Neural crest cell (in vitro differentiated cells): ENCODE measurements around the gene THAP12. TPM values are rescaled to one million over a fixed set of nuclear protein-coding genes. Genes with fewer than 3 reads are reported as not detected.
A peak's percentile ranks its signal among the peaks of the same experiment; 100 is the strongest.

Source experiments
- DNase-seq: peaks from one replicate; pipeline ENCODE4 v3.0.0; 2021; ENCODE audit warnings: low read depth, mixed read lengths, low spot score
- H3K27ac Mint-ChIP-seq: one replicate; pipeline ENCODE4 v1.8.0; 2021; ENCODE audit warnings: mild to moderate bottlenecking, mixed read lengths; ENCODE audit not compliant: unreplicated experiment
- H3K27me3 Mint-ChIP-seq: 2 replicates; pipeline ENCODE4 v1.8.0; 2021; ENCODE audit warnings: low read depth, mild to moderate bottlenecking, mixed read lengths
- H3K36me3 Mint-ChIP-seq: 2 replicates; pipeline ENCODE4 v1.8.0; 2021; ENCODE audit warnings: low read depth, mild to moderate bottlenecking, mixed read lengths
- H3K4me1 Mint-ChIP-seq: 2 replicates; pipeline ENCODE4 v1.8.0; 2021; ENCODE audit warnings: mixed read lengths
- H3K4me3 Mint-ChIP-seq: one replicate; pipeline ENCODE4 v1.8.0; 2021; ENCODE audit warnings: mild to moderate bottlenecking, mixed read lengths
- H3K9me3 Mint-ChIP-seq: 2 replicates; pipeline ENCODE4 v1.8.0; 2021; ENCODE audit warnings: mixed read lengths
- total RNA-seq: library from RNA; stranded (reverse); gene quantifications from 2 replicates; pipeline ENCODE4 v1.2.1, GENCODE V29; 2021
- TF ChIP-seq, protein P1 (sequence below): fragments of 200-600 bp; sonication (generic); conservative IDR thresholded peaks from 2 replicates; pipeline ENCODE4 v1.5.0; 2021; ENCODE audit warnings: antibody characterized with exemption, mild to moderate bottlenecking

THAP12 gene
- total RNA-seq, 1 donor from 2014 or later, result 55.2 TPM

DNA sequence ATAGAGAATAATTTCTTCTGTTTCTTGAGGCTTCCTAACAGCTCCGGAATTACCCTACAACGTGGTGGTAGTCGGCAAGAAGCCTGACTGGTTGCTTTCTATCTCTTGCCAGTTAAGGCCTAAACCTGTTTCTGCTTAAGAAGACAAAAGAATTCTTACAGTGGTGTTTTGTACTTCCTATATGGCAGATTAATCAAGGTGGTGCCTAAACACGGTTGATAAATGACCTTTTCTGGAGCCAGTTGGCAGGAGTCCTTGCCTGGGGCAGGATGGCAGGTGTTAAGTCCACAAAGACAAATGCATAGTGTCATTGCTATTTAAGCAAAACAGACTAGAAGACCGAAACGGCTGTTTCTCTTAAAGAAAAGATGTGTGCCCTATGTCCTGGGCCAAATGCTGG, 10.1 kb upstream of the THAP12 start:
- H3K4me1 Mint-ChIP-seq, result peaks cover 7% of the 10 kb centered on the region
- H3K27me3 Mint-ChIP-seq, result no peaks in the 10 kb centered on the region
- H3K4me3 Mint-ChIP-seq, result no peak overlapping the region
- no peak overlapping the region for H3K27ac Mint-ChIP-seq
- H3K9me3 Mint-ChIP-seq, result no peaks in the 10 kb centered on the region
- TF ChIP-seq, protein P1, sequence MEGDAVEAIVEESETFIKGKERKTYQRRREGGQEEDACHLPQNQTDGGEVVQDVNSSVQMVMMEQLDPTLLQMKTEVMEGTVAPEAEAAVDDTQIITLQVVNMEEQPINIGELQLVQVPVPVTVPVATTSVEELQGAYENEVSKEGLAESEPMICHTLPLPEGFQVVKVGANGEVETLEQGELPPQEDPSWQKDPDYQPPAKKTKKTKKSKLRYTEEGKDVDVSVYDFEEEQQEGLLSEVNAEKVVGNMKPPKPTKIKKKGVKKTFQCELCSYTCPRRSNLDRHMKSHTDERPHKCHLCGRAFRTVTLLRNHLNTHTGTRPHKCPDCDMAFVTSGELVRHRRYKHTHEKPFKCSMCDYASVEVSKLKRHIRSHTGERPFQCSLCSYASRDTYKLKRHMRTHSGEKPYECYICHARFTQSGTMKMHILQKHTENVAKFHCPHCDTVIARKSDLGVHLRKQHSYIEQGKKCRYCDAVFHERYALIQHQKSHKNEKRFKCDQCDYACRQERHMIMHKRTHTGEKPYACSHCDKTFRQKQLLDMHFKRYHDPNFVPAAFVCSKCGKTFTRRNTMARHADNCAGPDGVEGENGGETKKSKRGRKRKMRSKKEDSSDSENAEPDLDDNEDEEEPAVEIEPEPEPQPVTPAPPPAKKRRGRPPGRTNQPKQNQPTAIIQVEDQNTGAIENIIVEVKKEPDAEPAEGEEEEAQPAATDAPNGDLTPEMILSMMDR, result no peak
- no peaks in the 10 kb centered on the region for H3K36me3 Mint-ChIP-seq
- no peak for DNase-seq

DNA sequence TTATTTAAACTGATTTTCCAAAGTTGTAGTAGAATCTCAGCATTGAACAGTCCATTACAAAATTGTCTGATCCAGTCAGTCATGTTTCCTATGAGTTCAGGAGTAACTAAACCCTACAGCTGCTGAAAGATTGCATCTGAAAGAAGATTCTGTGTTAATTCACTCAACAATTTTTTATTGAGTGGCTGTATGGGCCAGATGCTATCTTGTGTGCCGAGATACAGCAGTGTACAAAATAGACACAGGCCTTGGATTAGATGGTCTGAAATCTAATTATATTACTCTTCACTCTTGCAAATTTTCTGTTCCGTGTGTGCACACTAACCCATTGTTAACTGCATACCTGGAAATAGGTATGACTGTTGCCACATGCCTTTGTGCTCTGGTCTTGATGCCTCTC, 7.5 kb upstream of the THAP12 start:
- Mint-ChIP-seq H3K4me3 (no peak overlapping the region), H3K36me3 (peaks cover 2% of the 10 kb centered on the region), H3K27ac (no peak overlapping the region), H3K9me3 (no peaks in the 10 kb centered on the region), H3K4me1 (peaks cover 19% of the 10 kb centered on the region), H3K27me3 (no peaks in the 10 kb centered on the region)
- TF ChIP-seq, protein P1, result no peak
- no peak for DNase-seq

DNA sequence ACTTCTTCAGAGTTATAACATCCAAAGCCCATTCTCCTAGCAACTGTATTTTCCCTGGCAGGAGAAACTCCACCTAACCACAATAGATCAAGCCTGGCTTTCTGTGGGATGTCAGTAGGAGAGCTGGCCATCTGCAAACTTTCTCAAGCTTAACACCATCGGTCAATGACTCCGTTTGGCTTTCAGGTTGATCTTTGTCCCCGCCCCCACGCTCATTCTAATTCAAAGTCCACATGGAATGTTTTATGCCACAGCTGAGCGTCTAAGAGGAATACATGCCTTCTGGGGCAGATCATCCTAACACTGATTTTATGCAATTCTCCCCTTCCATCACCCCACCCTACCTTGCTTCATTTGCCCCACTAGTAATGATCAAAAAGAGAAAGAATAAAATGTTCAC, 5.0 kb upstream of the THAP12 start:
- Mint-ChIP-seq H3K4me3 (no peak overlapping the region), H3K27me3 (no peaks in the 10 kb centered on the region), H3K4me1 (peaks cover 40% of the 10 kb centered on the region), H3K27ac (no peak overlapping the region), H3K9me3 (no peaks in the 10 kb centered on the region), H3K36me3 (peaks cover 11% of the 10 kb centered on the region)
- TF ChIP-seq, protein P1, result no peak
- DNase-seq, result no peak

DNA sequence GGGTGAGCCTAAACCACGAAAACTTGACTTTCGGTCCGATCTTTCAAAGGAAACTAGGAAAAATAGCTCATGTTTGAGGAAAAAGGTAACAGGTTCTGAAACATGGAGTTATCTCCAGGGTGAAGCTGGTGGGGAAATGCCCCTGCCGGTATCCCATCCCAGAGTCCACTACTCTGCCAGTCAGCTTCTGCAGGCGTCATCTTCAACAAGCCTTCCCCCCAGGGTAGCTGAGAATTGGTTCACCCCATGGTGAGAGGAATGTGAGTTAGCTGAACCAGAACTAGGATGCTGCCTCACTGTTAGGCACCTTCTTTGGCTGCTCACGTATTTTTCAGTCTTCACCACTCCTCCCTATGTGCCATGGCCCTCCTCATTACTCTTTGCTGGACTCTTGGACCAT, 1.3 kb upstream of the THAP12 start:
- H3K4me3 Mint-ChIP-seq, result peak overlapping the region; percentile 89
- no peaks in the 10 kb centered on the region for H3K9me3 Mint-ChIP-seq
- H3K27ac Mint-ChIP-seq, result no peak overlapping the region
- no peak for DNase-seq
- H3K27me3 Mint-ChIP-seq, result no peaks in the 10 kb centered on the region
- TF ChIP-seq, protein P1, result no peak
- peaks cover 59% of the 10 kb centered on the region for H3K4me1 Mint-ChIP-seq
- H3K36me3 Mint-ChIP-seq, result peaks cover 11% of the 10 kb centered on the region

DNA sequence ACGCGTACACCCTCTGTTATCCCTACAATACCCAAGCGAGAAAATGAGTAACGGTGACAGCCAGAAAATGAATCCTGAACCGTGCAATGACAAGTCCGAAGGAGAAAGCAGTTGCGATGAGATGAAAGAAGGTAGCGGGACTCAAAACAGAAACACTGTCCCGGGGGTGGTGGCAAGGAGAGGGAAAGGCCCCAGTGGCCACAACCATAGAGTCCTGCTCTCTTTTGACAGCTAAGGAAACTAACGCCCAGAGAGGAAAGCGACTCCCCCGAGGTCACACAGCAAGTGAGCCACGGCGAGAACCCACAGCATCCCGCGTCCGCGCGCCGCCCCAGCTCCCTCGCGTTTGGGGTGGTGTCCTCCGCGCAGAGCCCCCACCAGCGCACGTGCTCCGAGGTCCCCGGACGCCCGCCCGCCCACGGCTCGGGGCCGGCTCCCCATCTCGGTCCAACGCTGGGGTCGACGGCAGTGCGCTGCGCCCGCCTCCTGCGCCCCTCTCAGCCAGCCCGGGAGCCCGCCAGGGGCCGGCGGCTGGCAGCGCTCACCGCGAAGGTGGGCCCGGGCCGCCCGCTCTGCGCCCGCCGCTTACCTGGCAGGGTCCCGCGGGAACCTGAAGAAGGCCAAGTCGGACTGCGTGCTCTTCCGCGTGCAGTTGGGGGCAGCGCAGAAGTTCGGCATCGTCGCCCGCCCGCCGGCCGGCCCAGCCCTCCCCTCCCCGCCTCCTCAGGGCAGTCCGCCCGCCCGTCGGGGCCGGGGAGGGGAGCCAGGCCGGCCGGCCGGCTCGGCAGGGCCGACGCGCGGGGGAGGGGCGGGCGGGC, 564 bp downstream of the THAP12 start:
- peak; percentile 14 for DNase-seq
- H3K4me3 Mint-ChIP-seq, result peak overlapping the region; percentile 95
- peaks cover 52% of the 10 kb centered on the region for H3K4me1 Mint-ChIP-seq
- no peak overlapping the region for H3K27ac Mint-ChIP-seq
- no peaks in the 10 kb centered on the region for H3K9me3 Mint-ChIP-seq
- TF ChIP-seq, protein P1, result no peak
- no peaks in the 10 kb centered on the region for H3K27me3 Mint-ChIP-seq
- peaks cover 11% of the 10 kb centered on the region for H3K36me3 Mint-ChIP-seq
